GM21367 (cell line): ENCODE measurements around the gene CISTR.
"Not testable (repeated sequence)": the region's sequence is repeated elsewhere in the genome, so short reads cannot be mapped to it uniquely, and the experiment has no call there.

Experiments
- ATAC-seq: cut with Tn5 transposase; IDR thresholded peaks from one replicate; pipeline ENCODE4 v1.9.1; 2021; ENCODE audit not compliant: unreplicated experiment

Gene CISTR

GRCh38 chr12:53751336-53752191 lies at the start of gene CISTR:
Gene CISTR, minus strand, starts transcription at chr12:53751979.
- ATAC-seq, result no peak

GRCh38 chr12:53798575-53798974 lies 46.8 kb upstream of the CISTR start:
- no peak for ATAC-seq

GRCh38 chr12:53795927-53796326 lies 44.1 kb upstream of the CISTR start:
- no peak for ATAC-seq

- ATAC-seq, result no peak
These were observed 41.4 kb upstream of the CISTR start for GRCh38 chr12:53793221-53793620.

- no peak for ATAC-seq
These were observed 40.1 kb upstream of the CISTR start for GRCh38 chr12:53791735-53792326.

GRCh38 chr12:53789570-53789969 lies 37.8 kb upstream of the CISTR start:
- no peak for ATAC-seq

- ATAC-seq, result no peak
These were observed 37.1 kb upstream of the CISTR start for GRCh38 chr12:53788892-53789291.

GRCh38 chr12:53786411-53786810 lies 34.6 kb upstream of the CISTR start:
- no peak for ATAC-seq

- ATAC-seq, result no peak
These were observed 33.4 kb upstream of the CISTR start for GRCh38 chr12:53785161-53785560.

GRCh38 chr12:53782093-53782703 lies 30.4 kb upstream of the CISTR start:
- no peak for ATAC-seq

GRCh38 chr12:53781228-53781801 lies 29.5 kb upstream of the CISTR start:
- no peak for ATAC-seq

GRCh38 chr12:53780323-53780722 lies 28.5 kb upstream of the CISTR start:
- ATAC-seq, result no peak

- ATAC-seq, result not testable (repeated sequence)
These were observed 27.9 kb upstream of the CISTR start for GRCh38 chr12:53779679-53780078.

- no peak for ATAC-seq
These were observed 26.3 kb upstream of the CISTR start for GRCh38 chr12:53777936-53778644.

- no peak for ATAC-seq
These were observed 25.6 kb upstream of the CISTR start for GRCh38 chr12:53777412-53777811.

GRCh38 chr12:53776872-53777271 lies 25.1 kb upstream of the CISTR start:
- ATAC-seq, result no peak

- ATAC-seq, result no peak
These were observed 23.8 kb upstream of the CISTR start for GRCh38 chr12:53775478-53776145.

GRCh38 chr12:53770281-53770680 lies 18.5 kb upstream of the CISTR start:
- ATAC-seq, result no peak

GRCh38 chr12:53768976-53769375 lies 17.2 kb upstream of the CISTR start:
- ATAC-seq, result no peak

- no peak for ATAC-seq
These were observed 15.1 kb upstream of the CISTR start for GRCh38 chr12:53766881-53767280.

GRCh38 chr12:53765891-53766290 lies 14.1 kb upstream of the CISTR start:
- no peak for ATAC-seq
